ENCODE measurements around the gene ACOT13. TPM values are rescaled to one million over a fixed set of nuclear protein-coding genes. Genes with fewer than 3 reads are reported as not detected.
"Not testable (repeated sequence)": the region's sequence is repeated elsewhere in the genome, so short reads cannot be mapped to it uniquely, and the experiment has no call there.

The ACOT13 gene
- total and polyA plus RNA-seq, 2 experiments from 2014 or later, result 30.1 to 61.6 TPM

DNA sequence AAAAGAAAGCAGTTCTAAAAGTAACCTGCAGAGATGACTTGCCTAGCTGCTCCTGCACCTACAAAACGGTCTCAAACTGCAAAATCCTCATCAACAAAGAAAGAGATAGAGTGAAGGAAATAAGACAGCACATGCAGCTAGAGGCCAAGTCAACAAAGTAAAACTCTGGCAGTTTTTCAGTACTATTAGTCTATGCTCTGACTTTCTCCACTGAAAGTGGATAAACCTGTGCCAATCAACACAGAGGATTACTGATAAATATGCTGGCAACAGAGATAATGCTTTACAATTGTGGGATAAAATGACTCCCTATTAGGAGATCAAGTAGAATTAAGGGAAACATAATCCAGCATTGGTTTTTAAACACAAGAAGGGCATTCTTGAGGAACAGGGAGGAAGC, 34.3 kb upstream of the ACOT13 start:
- no peak overlapping the region for H2AFZ ChIP-seq
- no peak overlapping the region for H3K4me2 ChIP-seq
- 13% methylated on average over 1 of the region's 1 CpG for WGBS (ENCODE audit: low lambda C conversion rate, missing lambda C conversion rate)
- no peak for TF ChIP-seq EZH2phosphoT487 (IDR thresholded peaks at IDR 0.05; ENCODE audit: low read depth, severe bottlenecking, unreplicated experiment)
- TF ChIP-seq EZH2 (IDR thresholded peaks at IDR 0.05; ENCODE audit: borderline replicate concordance), result no peak
- no peak for TF ChIP-seq CTCF (IDR thresholded peaks at IDR 0.05; ENCODE audit: poor library complexity)
- no peaks in the 10 kb centered on the region for H3K27me3 ChIP-seq
- H3K9me2 ChIP-seq (replicated peaks; ENCODE audit: insufficient read depth), result no peaks in the 10 kb centered on the region
- H4K20me1 ChIP-seq (ENCODE audit: insufficient read depth, poor library complexity, severe bottlenecking), result no peaks in the 10 kb centered on the region
- H3K9me3 ChIP-seq (ENCODE audit: low read depth), result no peaks in the 10 kb centered on the region
- no peak for DNase-seq (ENCODE audit: low spot score)
- no peak overlapping the region for H3K27ac ChIP-seq
- H3K4me3 ChIP-seq, result no peak overlapping the region
- H3K79me2 ChIP-seq, result no peaks in the 10 kb centered on the region
- H3K4me1 ChIP-seq (ENCODE audit: insufficient read depth), result peaks cover 3% of the 10 kb centered on the region
- no peaks in the 10 kb centered on the region for H3K36me3 ChIP-seq (replicated peaks; ENCODE audit: insufficient read depth, low read depth)

- H4K20me1 ChIP-seq (ENCODE audit: insufficient read depth, poor library complexity, severe bottlenecking), result no peaks in the 10 kb centered on the region
- no peak overlapping the region for H3K4me3 ChIP-seq
- no peak for TF ChIP-seq EZH2 (IDR thresholded peaks at IDR 0.05; ENCODE audit: borderline replicate concordance)
- TF ChIP-seq CTCF (IDR thresholded peaks at IDR 0.05; ENCODE audit: poor library complexity), result no peak
- no peak overlapping the region for H2AFZ ChIP-seq
- no peak for DNase-seq (ENCODE audit: low spot score)
- H3K4me1 ChIP-seq (ENCODE audit: insufficient read depth), result no peaks in the 10 kb centered on the region
- H3K79me2 ChIP-seq, result no peaks in the 10 kb centered on the region
- H3K27ac ChIP-seq, result no peak overlapping the region
- no peaks in the 10 kb centered on the region for H3K9me3 ChIP-seq (ENCODE audit: low read depth)
- no peaks in the 10 kb centered on the region for H3K9me2 ChIP-seq (replicated peaks; ENCODE audit: insufficient read depth)
- H3K36me3 ChIP-seq (replicated peaks; ENCODE audit: insufficient read depth, low read depth), result no peaks in the 10 kb centered on the region
- no peak overlapping the region for H3K4me2 ChIP-seq
- H3K27me3 ChIP-seq, result no peaks in the 10 kb centered on the region
These were observed 30.2 kb upstream of the ACOT13 start for GRCh38 chr6:24636681-24637080.

GRCh38 chr6:24640166-24640565, 26.7 kb upstream of the ACOT13 start:
- no peaks in the 10 kb centered on the region for H3K79me2 ChIP-seq
- WGBS (ENCODE audit: low lambda C conversion rate, missing lambda C conversion rate), result 100% methylated on average over 1 of the region's 1 CpG
- H3K36me3 ChIP-seq (replicated peaks; ENCODE audit: insufficient read depth, low read depth), result no peaks in the 10 kb centered on the region
- H4K20me1 ChIP-seq (ENCODE audit: insufficient read depth, poor library complexity, severe bottlenecking), result no peaks in the 10 kb centered on the region
- H3K9me2 ChIP-seq (replicated peaks; ENCODE audit: insufficient read depth), result no peaks in the 10 kb centered on the region
- no peaks in the 10 kb centered on the region for H3K4me1 ChIP-seq (ENCODE audit: insufficient read depth)
- H3K27me3 ChIP-seq, result peaks cover 10% of the 10 kb centered on the region
- H3K9me3 ChIP-seq (ENCODE audit: low read depth), result no peaks in the 10 kb centered on the region
- TF ChIP-seq CTCF (IDR thresholded peaks at IDR 0.05; ENCODE audit: poor library complexity) (no peak), EZH2phosphoT487 (IDR thresholded peaks at IDR 0.05; ENCODE audit: low read depth, severe bottlenecking, unreplicated experiment) (no peak), EZH2 (IDR thresholded peaks at IDR 0.05; ENCODE audit: borderline replicate concordance) (no peak)
- no peak overlapping the region for H3K4me3 ChIP-seq
- H2AFZ ChIP-seq, result no peak overlapping the region
- no peak overlapping the region for H3K27ac ChIP-seq
- DNase-seq (ENCODE audit: low spot score), result no peak
- H3K4me2 ChIP-seq, result no peak overlapping the region

DNA sequence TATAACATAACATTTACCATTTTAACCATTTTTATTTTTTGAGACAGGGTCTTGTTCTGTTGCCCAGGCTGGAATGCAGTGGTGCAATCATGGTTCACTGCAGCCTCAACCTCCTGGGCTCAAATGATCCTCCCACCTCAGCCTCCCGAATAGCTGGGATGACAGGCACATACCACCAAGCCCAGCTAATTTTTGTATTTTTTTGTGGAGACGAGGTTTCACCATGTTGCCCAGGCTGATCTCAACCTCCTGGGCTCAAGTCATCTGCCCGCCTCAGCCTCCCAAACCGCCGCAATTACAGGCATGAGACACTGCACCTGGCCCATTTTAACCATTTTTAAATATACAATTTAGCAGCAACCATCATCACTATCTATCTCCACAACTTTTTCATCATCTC, 26.2 kb upstream of the ACOT13 start:
- not testable (repeated sequence) for H2AFZ ChIP-seq; H3K9me3 ChIP-seq (ENCODE audit: low read depth); H3K79me2 ChIP-seq; H4K20me1 ChIP-seq (ENCODE audit: insufficient read depth, poor library complexity, severe bottlenecking); DNase-seq (ENCODE audit: low spot score); H3K4me1 ChIP-seq (ENCODE audit: insufficient read depth); H3K4me2 ChIP-seq; H3K27ac ChIP-seq; H3K27me3 ChIP-seq; H3K36me3 ChIP-seq (replicated peaks; ENCODE audit: insufficient read depth, low read depth); H3K9me2 ChIP-seq (replicated peaks; ENCODE audit: insufficient read depth); H3K4me3 ChIP-seq
- WGBS (ENCODE audit: low lambda C conversion rate, missing lambda C conversion rate), result 95% methylated on average over 5 of the region's 5 CpGs

Data from hepatocyte (in vitro differentiated cells).